Suprapubic skin (tissue), 4 donors: Measurements from ENCODE around the gene LTBR. TPM values are rescaled to one million over a fixed set of nuclear protein-coding genes. Genes with fewer than 3 reads are reported as not detected.

ENCODE experiments used
- DNase-seq, 2 donors: peaks; one replicate each; pipeline ENCODE4 v3.0.0-alpha.2; 2019; ENCODE audit warnings: low spot score in 2 of 2
- H3K27ac ChIP-seq: fragments of 200-600 bp; sonication (generic); one replicate; pipeline ENCODE4 v1.5.1; 2019
- H3K27me3 ChIP-seq: fragments of 200-600 bp; sonication (generic); one replicate; pipeline ENCODE4 v1.5.1; 2019
- H3K36me3 ChIP-seq: fragments of 200-600 bp; sonication (generic); one replicate; pipeline ENCODE4 v1.5.1; 2019
- H3K4me1 ChIP-seq: fragments of 200-600 bp; sonication (generic); one replicate; pipeline ENCODE4 v1.5.1; 2019
- H3K4me3 ChIP-seq: fragments of 200-600 bp; sonication (generic); one replicate; pipeline ENCODE4 v1.5.1; 2019; ENCODE audit warnings: mild to moderate bottlenecking
- H3K9me3 ChIP-seq: fragments of 200-600 bp; sonication (generic); one replicate; pipeline ENCODE4 v1.5.1; 2019
- EP300 ChIP-seq: sonication (generic); formaldehyde crosslinking; IDR thresholded peaks from one replicate; pipeline ENCODE4 v1.6.1; 2017; ENCODE audit warnings: antibody characterized with exemption
- POLR2A ChIP-seq, 2 donors: fragments of 450-650 bp; IDR thresholded peaks; one replicate each; pipeline ENCODE4 v1.6.1; 2017; ENCODE audit warnings: antibody characterized with exemption in 2 of 2, mild to moderate bottlenecking in 2 of 2, moderate library complexity in 2 of 2
- POLR2AphosphoS5 ChIP-seq, 3 donors: sonication (generic); formaldehyde crosslinking; IDR thresholded peaks; one replicate each; pipeline ENCODE4 v1.6.1; 2017; ENCODE audit warnings: antibody characterized with exemption in 3 of 3
- WGBS: methylation state at CpG from one replicate; pipeline ENCODE4 v1.1.5; 2018; 5-methylcytosine and 5-hydroxymethylcytosine counted together
- total RNA-seq, 4 donors: library from RNA; depleted of rRNA; stranded (reverse); fragments of >200 nt; gene quantifications; one replicate each; pipeline ENCODE4 v1.1.0, GENCODE V29; 2016
- TF ChIP-seq, protein P1 (sequence below), 2 donors: fragments of 200-600 bp in 1 of 2; fragments of 450-650 bp in 1 of 2; sonication (generic) in 1 of 2; IDR thresholded peaks; one replicate each; pipeline ENCODE4 v1.5.1; 2016 to 2019; ENCODE audit warnings: antibody characterized with exemption in 2 of 2, mild to moderate bottlenecking in 1 of 2, moderate library complexity in 1 of 2

LTBR gene
- total RNA-seq, 4 donors from 2014 or later = 157 to 297 (median 204) TPM

GRCh38 chr12:6360578-6361490, 23.1 kb upstream of the LTBR start:
- TF ChIP-seq POLR2AphosphoS5 (IDR thresholded peaks at IDR 0.05) = no peak
- TF ChIP-seq, protein P1, sequence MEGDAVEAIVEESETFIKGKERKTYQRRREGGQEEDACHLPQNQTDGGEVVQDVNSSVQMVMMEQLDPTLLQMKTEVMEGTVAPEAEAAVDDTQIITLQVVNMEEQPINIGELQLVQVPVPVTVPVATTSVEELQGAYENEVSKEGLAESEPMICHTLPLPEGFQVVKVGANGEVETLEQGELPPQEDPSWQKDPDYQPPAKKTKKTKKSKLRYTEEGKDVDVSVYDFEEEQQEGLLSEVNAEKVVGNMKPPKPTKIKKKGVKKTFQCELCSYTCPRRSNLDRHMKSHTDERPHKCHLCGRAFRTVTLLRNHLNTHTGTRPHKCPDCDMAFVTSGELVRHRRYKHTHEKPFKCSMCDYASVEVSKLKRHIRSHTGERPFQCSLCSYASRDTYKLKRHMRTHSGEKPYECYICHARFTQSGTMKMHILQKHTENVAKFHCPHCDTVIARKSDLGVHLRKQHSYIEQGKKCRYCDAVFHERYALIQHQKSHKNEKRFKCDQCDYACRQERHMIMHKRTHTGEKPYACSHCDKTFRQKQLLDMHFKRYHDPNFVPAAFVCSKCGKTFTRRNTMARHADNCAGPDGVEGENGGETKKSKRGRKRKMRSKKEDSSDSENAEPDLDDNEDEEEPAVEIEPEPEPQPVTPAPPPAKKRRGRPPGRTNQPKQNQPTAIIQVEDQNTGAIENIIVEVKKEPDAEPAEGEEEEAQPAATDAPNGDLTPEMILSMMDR (IDR thresholded peaks at IDR 0.05) = no peak
- no peak for TF ChIP-seq EP300
- no peak for TF ChIP-seq POLR2A (IDR thresholded peaks at IDR 0.05)
- Histone ChIP-seq H3K4me3 (no peak overlapping the region), H3K9me3 (no peaks in the 10 kb centered on the region), H3K27ac (peak overlapping the region; percentile 46), H3K4me1 (peaks cover 31% of the 10 kb centered on the region), H3K36me3 (no peaks in the 10 kb centered on the region), H3K27me3 (no peaks in the 10 kb centered on the region)
- DNase-seq = no peak
- 68% methylated on average over 11 of the region's 11 CpGs for WGBS

DNA sequence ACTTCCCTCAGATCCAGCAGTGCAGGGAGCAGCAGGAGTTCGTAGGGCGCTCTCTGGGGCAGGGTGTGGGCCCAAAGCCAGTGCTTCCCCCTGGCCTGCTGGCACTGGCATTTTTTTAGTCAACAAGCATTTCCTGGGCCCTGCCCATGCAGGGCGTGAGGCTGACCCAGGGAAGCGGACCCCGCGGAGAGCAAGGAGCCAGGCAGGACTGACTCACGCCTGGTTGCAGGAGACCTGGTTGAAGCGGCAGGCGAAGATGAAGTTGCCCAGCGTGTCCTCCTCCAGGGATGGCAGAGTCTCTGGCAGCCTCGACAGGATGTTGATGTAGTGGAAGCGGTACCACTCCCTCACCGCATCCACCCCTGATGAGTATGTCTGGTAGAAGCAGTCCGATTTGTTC, 22.1 kb upstream of the LTBR start:
- 63% methylated on average over 14 of the region's 14 CpGs for WGBS
- DNase-seq = peak in 1 of 2 donors; percentile 82
- Histone ChIP-seq H3K36me3 (no peaks in the 10 kb centered on the region), H3K9me3 (no peaks in the 10 kb centered on the region), H3K4me1 (peaks cover 29% of the 10 kb centered on the region), H3K27ac (peak overlapping the region; percentile 99), H3K4me3 (no peak overlapping the region), H3K27me3 (no peaks in the 10 kb centered on the region)
- no peak for TF ChIP-seq POLR2A (IDR thresholded peaks at IDR 0.05)
- peak in 1 of 3 donors; percentile 59 for TF ChIP-seq POLR2AphosphoS5 (IDR thresholded peaks at IDR 0.05)

GRCh38 chr12:6362403-6362802, 21.6 kb upstream of the LTBR start:
- peaks cover 32% of the 10 kb centered on the region for H3K4me1 ChIP-seq
- H3K27ac ChIP-seq = peak overlapping the region; percentile 99
- TF ChIP-seq, protein P1 (IDR thresholded peaks at IDR 0.05) = no peak
- TF ChIP-seq EP300 (no peak), POLR2A (IDR thresholded peaks at IDR 0.05) (no peak), POLR2AphosphoS5 (IDR thresholded peaks at IDR 0.05) (no peak)
- H3K36me3 ChIP-seq = no peaks in the 10 kb centered on the region
- no peaks in the 10 kb centered on the region for H3K9me3 ChIP-seq
- WGBS = 51% methylated on average over 3 of the region's 3 CpGs
- no peaks in the 10 kb centered on the region for H3K27me3 ChIP-seq
- H3K4me3 ChIP-seq = no peak overlapping the region
- DNase-seq = no peak

GRCh38 chr12:6363010-6363329, 21.0 kb upstream of the LTBR start:
- TF ChIP-seq EP300 = no peak
- no peak for TF ChIP-seq POLR2AphosphoS5 (IDR thresholded peaks at IDR 0.05)
- TF ChIP-seq, protein P1 (IDR thresholded peaks at IDR 0.05) = no peak
- TF ChIP-seq POLR2A (IDR thresholded peaks at IDR 0.05) = no peak

GRCh38 chr12:6363330-6364043, 20.5 kb upstream of the LTBR start:
- no peaks in the 10 kb centered on the region for H3K9me3 ChIP-seq
- TF ChIP-seq POLR2A (IDR thresholded peaks at IDR 0.05) = peak in 1 of 2 donors; percentile 44
- peak in 2 of 3 donors; percentile 65 to 83 for TF ChIP-seq POLR2AphosphoS5 (IDR thresholded peaks at IDR 0.05)
- TF ChIP-seq EP300 = no peak
- TF ChIP-seq, protein P1 (IDR thresholded peaks at IDR 0.05) = no peak
- no peaks in the 10 kb centered on the region for H3K36me3 ChIP-seq
- H3K4me3 ChIP-seq = peak overlapping the region; percentile 84
- 0% methylated on average over 32 of the region's 59 CpGs for WGBS
- H3K27me3 ChIP-seq = no peaks in the 10 kb centered on the region
- peak overlapping the region; percentile 99 for H3K27ac ChIP-seq
- H3K4me1 ChIP-seq = peaks cover 39% of the 10 kb centered on the region
- DNase-seq = peak in 1 of 2 donors; percentile 82

More at GRCh38 chr12:6363010-6363329, 21.0 kb upstream of the LTBR start:
- 14% methylated on average over 4 of the region's 4 CpGs for WGBS
- H3K27me3 ChIP-seq = no peaks in the 10 kb centered on the region
- no peak for DNase-seq
- no peaks in the 10 kb centered on the region for H3K9me3 ChIP-seq
- H3K36me3 ChIP-seq = no peaks in the 10 kb centered on the region
- peaks cover 38% of the 10 kb centered on the region for H3K4me1 ChIP-seq
- peak overlapping the region; percentile 99 for H3K27ac ChIP-seq
- H3K4me3 ChIP-seq = peak overlapping the region; percentile 84
